ENCODE results near the gene PSG1. TPM values are rescaled to one million over a fixed set of nuclear protein-coding genes. Genes with fewer than 3 reads are reported as not detected.

Gene PSG1
- total RNA-seq, 1 donor from 2014 or later = not detected

DNA sequence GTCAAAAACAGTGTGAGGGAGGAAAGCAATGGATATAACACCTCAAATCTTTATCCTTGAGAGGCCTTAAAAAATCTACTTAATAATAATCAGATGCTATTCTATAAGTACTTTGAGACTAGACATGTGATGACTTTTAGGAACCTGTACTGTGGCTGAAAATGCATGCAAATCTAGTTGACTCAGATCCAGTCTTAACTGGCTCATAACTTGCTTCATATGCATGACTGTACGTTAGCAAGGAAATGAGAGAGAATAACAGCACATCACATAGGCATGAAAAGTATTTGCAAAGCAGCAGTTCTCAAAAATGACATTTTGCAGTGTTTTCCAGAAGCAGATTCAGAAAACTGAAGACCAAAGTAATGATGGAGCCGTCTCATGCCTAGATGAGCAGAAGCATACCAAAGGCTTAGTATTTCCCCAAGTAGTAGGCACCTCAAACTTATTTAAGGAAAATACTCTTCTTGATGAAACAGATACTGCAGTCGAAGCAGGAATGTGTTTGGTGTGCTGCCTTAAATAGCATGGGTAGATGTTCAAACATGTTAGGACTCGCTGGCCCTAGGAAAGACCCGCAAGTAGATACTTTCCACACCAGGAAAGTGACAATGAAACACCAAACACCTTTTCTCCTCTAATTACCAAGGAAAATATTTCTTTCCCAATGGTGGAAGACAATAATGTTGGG lies 59.4 kb downstream of the PSG1 start:
- ATAC-seq = peak; percentile 61

DNA sequence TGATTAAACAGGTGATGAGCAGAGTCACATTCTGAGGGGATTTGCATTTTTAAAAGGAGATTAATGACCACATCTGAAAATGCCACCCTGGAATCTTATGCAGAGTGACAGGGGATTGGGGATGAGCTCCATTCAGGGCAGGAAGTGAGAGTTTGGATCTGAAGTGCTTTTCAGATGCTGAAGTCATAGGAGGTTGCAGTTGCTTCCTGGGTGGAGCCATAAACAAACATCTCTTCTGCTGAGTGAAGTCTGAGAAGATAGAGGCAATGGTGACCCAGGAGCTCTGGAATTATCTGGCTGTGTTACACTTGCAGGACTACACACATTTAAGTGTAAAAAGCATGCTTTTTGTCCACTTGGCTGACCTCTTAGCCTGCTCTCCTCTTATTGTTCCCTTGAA lies 62.6 kb downstream of the PSG1 start:
- no peak for ATAC-seq

Other genes starting within 250 kb of the PSG1 start
- not detected for gene PSG3, start 139.2 kb downstream of the PSG1 start, total RNA-seq
- not detected for gene PSG8, start 114.0 kb downstream of the PSG1 start, total RNA-seq
- gene PSG6, start 38.2 kb upstream of the PSG1 start, total RNA-seq = not detected
- gene PSG7, start 57.5 kb upstream of the PSG1 start, total RNA-seq = not detected
- gene PSG11, start 146.8 kb upstream of the PSG1 start, total RNA-seq = not detected
- not detected for gene PSG2, start 203.0 kb upstream of the PSG1 start, total RNA-seq

Measured in esophagus mucosa (tissue), 1 donor.